H9 (cell line): ENCODE results near the gene C17orf114.
A peak's percentile ranks its signal among the peaks of the same experiment; 100 is the strongest.

Experiments used
- DNase-seq: peaks from one replicate; pipeline ENCODE4 v3.0.0-alpha.2; 2017
- H2AFZ ChIP-seq: one replicate; pipeline ENCODE4 v1.6.1; 2013; ENCODE audit warnings: mild to moderate bottlenecking, low read length, control low read depth, moderate library complexity
- H2AK5ac ChIP-seq: 2 replicates; pipeline ENCODE4 v1.6.1; 2013; ENCODE audit warnings: low read length, control low read depth, mixed read lengths; ENCODE audit not compliant: insufficient read length
- H2BK120ac ChIP-seq: one replicate; pipeline ENCODE4 v1.6.1; 2013; ENCODE audit warnings: low read depth, mild to moderate bottlenecking, low read length, control low read depth, inconsistent platforms; ENCODE audit not compliant: poor library complexity, severe bottlenecking
- H2BK12ac ChIP-seq: 2 replicates; pipeline ENCODE4 v1.6.1; 2013; ENCODE audit warnings: low read length, control low read depth, mixed read lengths, low read depth; ENCODE audit not compliant: insufficient read length
- H2BK15ac ChIP-seq: 2 replicates; pipeline ENCODE4 v1.6.1; 2013; ENCODE audit warnings: low read depth, low read length, control low read depth
- H2BK20ac ChIP-seq: one replicate; pipeline ENCODE4 v1.6.1; 2013; ENCODE audit warnings: low read depth, mild to moderate bottlenecking, low read length, control low read depth, inconsistent platforms; ENCODE audit not compliant: poor library complexity, severe bottlenecking
- H2BK5ac ChIP-seq: 2 replicates; pipeline ENCODE4 v1.6.1; 2013; ENCODE audit warnings: low read length, control low read depth, mixed read lengths; ENCODE audit not compliant: insufficient read length
- H3K14ac ChIP-seq: 2 replicates; pipeline ENCODE4 v1.6.1; 2013; ENCODE audit warnings: low read length, control low read depth; ENCODE audit not compliant: insufficient read depth
- H3K18ac ChIP-seq: 2 replicates; pipeline ENCODE4 v1.6.1; 2013; ENCODE audit warnings: low read depth, mild to moderate bottlenecking, mixed read lengths, low read length, control low read depth; ENCODE audit not compliant: insufficient read length
- H3K23ac ChIP-seq: 2 replicates; pipeline ENCODE4 v1.6.1; 2013; ENCODE audit warnings: low read length, control low read depth, mixed read lengths, low read depth; ENCODE audit not compliant: insufficient read length
- H3K23me2 ChIP-seq: 2 replicates; pipeline ENCODE4 v1.6.1; 2013; ENCODE audit warnings: low read depth, mild to moderate bottlenecking, mixed read lengths, low read length, control low read depth; ENCODE audit not compliant: insufficient read length, poor library complexity, severe bottlenecking
- H3K27ac ChIP-seq: 2 replicates; pipeline ENCODE4 v1.5.1; 2013; ENCODE audit warnings: low read length, control low read depth, mixed read lengths, low read depth; ENCODE audit not compliant: insufficient read length
- H3K27me3 ChIP-seq: 2 replicates; pipeline ENCODE4 v1.6.1; 2013; ENCODE audit warnings: low read length, control low read depth, inconsistent platforms; ENCODE audit not compliant: insufficient read depth
- H3K4ac ChIP-seq: 2 replicates; pipeline ENCODE4 v1.6.1; 2013; ENCODE audit warnings: low read depth, mild to moderate bottlenecking, control low read depth, inconsistent platforms, low read length, moderate library complexity
- H3K4me1 ChIP-seq: 2 replicates; pipeline ENCODE4 v1.6.1; 2013; ENCODE audit warnings: low read length, control low read depth, inconsistent platforms; ENCODE audit not compliant: insufficient read depth
- H3K4me2 ChIP-seq: 2 replicates; pipeline ENCODE4 v1.6.1; 2013; ENCODE audit warnings: low read length, control low read depth, mixed read lengths; ENCODE audit not compliant: insufficient read length, insufficient read depth
- H3K56ac ChIP-seq: 2 replicates; pipeline ENCODE4 v1.6.1; 2013; ENCODE audit warnings: low read depth, mild to moderate bottlenecking, mixed read lengths, low read length, control low read depth; ENCODE audit not compliant: insufficient read length
- H3K79me1 ChIP-seq: 2 replicates; pipeline ENCODE4 v1.6.1; 2013; ENCODE audit warnings: low read depth, mild to moderate bottlenecking, moderate library complexity, low read length, control low read depth, inconsistent platforms; ENCODE audit not compliant: insufficient read depth, poor library complexity, severe bottlenecking
- H3K79me2 ChIP-seq: 2 replicates; pipeline ENCODE4 v1.6.1; 2013; ENCODE audit warnings: low read length, control low read depth, inconsistent platforms; ENCODE audit not compliant: insufficient read depth
- H3K9ac ChIP-seq: 2 replicates; pipeline ENCODE4 v1.6.1; 2013; ENCODE audit warnings: low read length, control low read depth, mixed read lengths; ENCODE audit not compliant: insufficient read length; ENCODE audit errors: extremely low read depth
- H3K9me3 ChIP-seq: one replicate; pipeline ENCODE4 v1.6.1; 2013; ENCODE audit warnings: low read depth, low read length, inconsistent platforms; ENCODE audit not compliant: control insufficient read depth
- H3T11ph ChIP-seq: one replicate; pipeline ENCODE4 v1.6.1; 2013; ENCODE audit warnings: mild to moderate bottlenecking, low read length, control low read depth, inconsistent platforms
- H4K20me1 ChIP-seq: one replicate; pipeline ENCODE4 v1.6.1; 2013; ENCODE audit not compliant: control insufficient read depth, insufficient read length, insufficient read depth
- H4K5ac ChIP-seq: 2 replicates; pipeline ENCODE4 v1.6.1; 2013; ENCODE audit warnings: low read depth, mild to moderate bottlenecking, mixed read lengths, low read length, control low read depth; ENCODE audit not compliant: insufficient read length
- H4K8ac ChIP-seq: replicated peaks from 2 replicates; pipeline ENCODE4 v1.6.1; 2013; ENCODE audit warnings: low read length, control low read depth, mixed read lengths, low read depth; ENCODE audit not compliant: insufficient read length
- H4K91ac ChIP-seq: 2 replicates; pipeline ENCODE4 v1.6.1; 2013; ENCODE audit warnings: low read depth, mild to moderate bottlenecking, moderate library complexity, mixed read lengths, low read length, control low read depth; ENCODE audit not compliant: insufficient read length
- H3K27ac Mint-ChIP-seq, 3 experiments: 2 replicates in 2 of 3; 3 replicates in 1 of 3; pipeline ENCODE4 v1.8.0; 2020 to 2021; ENCODE audit warnings: mixed read lengths in 3 of 3, mild to moderate bottlenecking in 1 of 3, moderate library complexity in 1 of 3
- H3K27me3 Mint-ChIP-seq: 2 replicates; pipeline ENCODE4 v1.8.0; 2021; ENCODE audit warnings: low read depth, mild to moderate bottlenecking, moderate library complexity, mixed read lengths
- H3K36me3 Mint-ChIP-seq, 3 experiments: 2 replicates in 2 of 3; 3 replicates in 1 of 3; pipeline ENCODE4 v1.8.0; 2020 to 2021; ENCODE audit warnings: low read depth in 3 of 3, mixed read lengths in 3 of 3; ENCODE audit not compliant: insufficient read depth in 1 of 3
- H3K4me1 Mint-ChIP-seq, 2 experiments: 2 replicates each; pipeline ENCODE4 v1.8.0; 2020; ENCODE audit warnings: mixed read lengths in 2 of 2
- H3K4me3 Mint-ChIP-seq, 2 experiments: 2 replicates in 1 of 2; 3 replicates in 1 of 2; pipeline ENCODE4 v1.8.0; 2020 to 2021; ENCODE audit warnings: mild to moderate bottlenecking in 2 of 2, mixed read lengths in 2 of 2, moderate library complexity in 1 of 2
- H3K9me3 Mint-ChIP-seq, 2 experiments: 2 replicates in 1 of 2; 3 replicates in 1 of 2; pipeline ENCODE4 v1.8.0; 2020; ENCODE audit warnings: mild to moderate bottlenecking in 2 of 2, mixed read lengths in 2 of 2, moderate library complexity in 1 of 2
- WGBS: extraction: QIAGEN DNeasy Blood & Tissue Kit; methylation state at CpG from one replicate; pipeline ENCODE4 v1.1.7; 2013; ENCODE audit warnings: missing lambda C conversion rate, low lambda C conversion rate, mixed read lengths; ENCODE audit not compliant: insufficient read length; ENCODE audit errors: extremely low coverage; 5-methylcytosine and 5-hydroxymethylcytosine counted together
- TF ChIP-seq, protein P1 (sequence below): fragments of 200-600 bp; sonication (generic); conservative IDR thresholded peaks from 3 replicates; pipeline ENCODE4 v1.8.0; 2021; ENCODE audit warnings: antibody characterized with exemption, mild to moderate bottlenecking

Gene C17orf114

GRCh38 chr17:4772235-4772613, 29.9 kb downstream of the C17orf114 start:
- H3K27me3 Mint-ChIP-seq = peaks cover 27% of the 10 kb centered on the region
- no peaks in the 10 kb centered on the region for H3K9me3 ChIP-seq
- peak overlapping the region in 1 of 3 experiments; percentile 44; a peak in 1 of 7 replicates for H3K27ac Mint-ChIP-seq
- H2BK12ac ChIP-seq = no peak overlapping the region
- H3K27me3 ChIP-seq = no peaks in the 10 kb centered on the region
- H2AFZ ChIP-seq = no peak overlapping the region
- H4K20me1 ChIP-seq = no peaks in the 10 kb centered on the region
- H3K56ac ChIP-seq = no peak overlapping the region
- no peak overlapping the region for H3K23ac ChIP-seq
- H3K9me3 Mint-ChIP-seq = no peaks in the 10 kb centered on the region
- H2BK20ac ChIP-seq = no peak overlapping the region
- no peak overlapping the region for H4K91ac ChIP-seq
- H4K8ac ChIP-seq = no peak overlapping the region
- H3K79me2 ChIP-seq = no peaks in the 10 kb centered on the region
- H3K18ac ChIP-seq = no peak overlapping the region
- no peak overlapping the region for H3K4ac ChIP-seq
- no CpG with 5 or more reads among the region's 10 CpGs for WGBS
- H3T11ph ChIP-seq = no peak overlapping the region
- H3K4me1 ChIP-seq = no peaks in the 10 kb centered on the region
- no peak overlapping the region for H3K9ac ChIP-seq
- no peak overlapping the region for H3K27ac ChIP-seq
- H3K23me2 ChIP-seq = no peaks in the 10 kb centered on the region
- no peak overlapping the region for H2BK5ac ChIP-seq
- H3K4me3 Mint-ChIP-seq = no peak overlapping the region
- TF ChIP-seq, protein P1, sequence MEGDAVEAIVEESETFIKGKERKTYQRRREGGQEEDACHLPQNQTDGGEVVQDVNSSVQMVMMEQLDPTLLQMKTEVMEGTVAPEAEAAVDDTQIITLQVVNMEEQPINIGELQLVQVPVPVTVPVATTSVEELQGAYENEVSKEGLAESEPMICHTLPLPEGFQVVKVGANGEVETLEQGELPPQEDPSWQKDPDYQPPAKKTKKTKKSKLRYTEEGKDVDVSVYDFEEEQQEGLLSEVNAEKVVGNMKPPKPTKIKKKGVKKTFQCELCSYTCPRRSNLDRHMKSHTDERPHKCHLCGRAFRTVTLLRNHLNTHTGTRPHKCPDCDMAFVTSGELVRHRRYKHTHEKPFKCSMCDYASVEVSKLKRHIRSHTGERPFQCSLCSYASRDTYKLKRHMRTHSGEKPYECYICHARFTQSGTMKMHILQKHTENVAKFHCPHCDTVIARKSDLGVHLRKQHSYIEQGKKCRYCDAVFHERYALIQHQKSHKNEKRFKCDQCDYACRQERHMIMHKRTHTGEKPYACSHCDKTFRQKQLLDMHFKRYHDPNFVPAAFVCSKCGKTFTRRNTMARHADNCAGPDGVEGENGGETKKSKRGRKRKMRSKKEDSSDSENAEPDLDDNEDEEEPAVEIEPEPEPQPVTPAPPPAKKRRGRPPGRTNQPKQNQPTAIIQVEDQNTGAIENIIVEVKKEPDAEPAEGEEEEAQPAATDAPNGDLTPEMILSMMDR = no peak
- no peak overlapping the region for H2AK5ac ChIP-seq
- H3K4me1 Mint-ChIP-seq = no peaks in the 10 kb centered on the region
- no peak overlapping the region for H2BK120ac ChIP-seq
- H3K4me2 ChIP-seq = no peak overlapping the region
- no peak overlapping the region for H4K5ac ChIP-seq
- H3K79me1 ChIP-seq = no peaks in the 10 kb centered on the region
- H3K14ac ChIP-seq = peak overlapping the region; percentile 59; the same call in 1 of the 2 replicates
- no peak overlapping the region for H2BK15ac ChIP-seq
- H3K36me3 Mint-ChIP-seq = no peaks in the 10 kb centered on the region
- DNase-seq = no peak
